GM12864 (cell line): ENCODE results near the gene PGGHG.
"Not testable (repeated sequence)": the region's sequence is repeated elsewhere in the genome, so short reads cannot be mapped to it uniquely, and the experiment has no call there.

Source experiments
- DNase-seq: peaks from one replicate; pipeline ENCODE4 v3.0.0-alpha.2; 2011; ENCODE audit warnings: low read depth
- H3K4me3 ChIP-seq: 2 replicates; pipeline ENCODE4 v1.5.1; 2011; ENCODE audit warnings: mild to moderate bottlenecking, low read depth, low read length, control low read depth
- CTCF ChIP-seq: IDR thresholded peaks from 2 replicates; pipeline ENCODE4 v1.5.1; 2011; ENCODE audit warnings: low read depth, mild to moderate bottlenecking, moderate library complexity, low read length, control low read depth, inconsistent platforms; ENCODE audit errors: missing control alignments

PGGHG gene

GRCh38 chr11:316031-316701, 27.2 kb downstream of the PGGHG start:
- TF ChIP-seq CTCF = no peak
- H3K4me3 ChIP-seq = peak overlapping the region; percentile 95
- DNase-seq = no peak

GRCh38 chr11:316891-317301, 28.0 kb downstream of the PGGHG start:
- TF ChIP-seq CTCF = no peak
- no peak for DNase-seq
- H3K4me3 ChIP-seq = peak overlapping the region; percentile 95; the same call in 1 of the 2 replicates

GRCh38 chr11:317668-318404, 28.9 kb downstream of the PGGHG start:
- peak overlapping the region; percentile 41 for H3K4me3 ChIP-seq
- not testable (repeated sequence) for DNase-seq

GRCh38 chr11:318405-319120, 29.6 kb downstream of the PGGHG start:
- peak overlapping the region; percentile 56 for H3K4me3 ChIP-seq
- DNase-seq = not testable (repeated sequence)

GRCh38 chr11:319121-319887, 30.4 kb downstream of the PGGHG start:
- H3K4me3 ChIP-seq = peak overlapping the region; percentile 56
- not testable (repeated sequence) for DNase-seq

GRCh38 chr11:319888-320273, 31.0 kb downstream of the PGGHG start:
- H3K4me3 ChIP-seq, DNase-seq: not testable (repeated sequence)

- no peak overlapping the region for H3K4me3 ChIP-seq
- no peak for DNase-seq
These were observed 35.2 kb downstream of the PGGHG start for GRCh38 chr11:324156-324555.

GRCh38 chr11:324593-325517, 35.9 kb downstream of the PGGHG start:
- DNase-seq = not testable (repeated sequence)

More at GRCh38 chr11:324156-324555, 35.2 kb downstream of the PGGHG start:
- no peak for TF ChIP-seq CTCF

More at GRCh38 chr11:324593-325517, 35.9 kb downstream of the PGGHG start:
- not testable (repeated sequence) for H3K4me3 ChIP-seq
